Astrocyte (in vitro differentiated cells and primary cell): ENCODE data around the gene DUOXA1.

Experiments used
- EZH2 ChIP-seq: IDR thresholded peaks from 2 replicates; pipeline ENCODE4 v1.6.1; 2012; ENCODE audit warnings: mild to moderate bottlenecking, low read length, inconsistent platforms; ENCODE audit not compliant: insufficient read depth
- TF ChIP-seq, protein P1 (sequence below): IDR thresholded peaks from 2 replicates; pipeline ENCODE4 v1.5.1; 2011; ENCODE audit warnings: low read depth, mild to moderate bottlenecking, inconsistent platforms, low read length, moderate library complexity; ENCODE audit not compliant: insufficient read depth

GRCh38 chr15:45134682-45135604, 5.3 kb upstream of the DUOXA1 start:
- TF ChIP-seq, protein P1, sequence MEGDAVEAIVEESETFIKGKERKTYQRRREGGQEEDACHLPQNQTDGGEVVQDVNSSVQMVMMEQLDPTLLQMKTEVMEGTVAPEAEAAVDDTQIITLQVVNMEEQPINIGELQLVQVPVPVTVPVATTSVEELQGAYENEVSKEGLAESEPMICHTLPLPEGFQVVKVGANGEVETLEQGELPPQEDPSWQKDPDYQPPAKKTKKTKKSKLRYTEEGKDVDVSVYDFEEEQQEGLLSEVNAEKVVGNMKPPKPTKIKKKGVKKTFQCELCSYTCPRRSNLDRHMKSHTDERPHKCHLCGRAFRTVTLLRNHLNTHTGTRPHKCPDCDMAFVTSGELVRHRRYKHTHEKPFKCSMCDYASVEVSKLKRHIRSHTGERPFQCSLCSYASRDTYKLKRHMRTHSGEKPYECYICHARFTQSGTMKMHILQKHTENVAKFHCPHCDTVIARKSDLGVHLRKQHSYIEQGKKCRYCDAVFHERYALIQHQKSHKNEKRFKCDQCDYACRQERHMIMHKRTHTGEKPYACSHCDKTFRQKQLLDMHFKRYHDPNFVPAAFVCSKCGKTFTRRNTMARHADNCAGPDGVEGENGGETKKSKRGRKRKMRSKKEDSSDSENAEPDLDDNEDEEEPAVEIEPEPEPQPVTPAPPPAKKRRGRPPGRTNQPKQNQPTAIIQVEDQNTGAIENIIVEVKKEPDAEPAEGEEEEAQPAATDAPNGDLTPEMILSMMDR, result no peak
- TF ChIP-seq EZH2, result peak; percentile 77
